Liver (tissue), 9 donors: Measurements from ENCODE around the gene TMEM270. TPM values are rescaled to one million over a fixed set of nuclear protein-coding genes. Genes with fewer than 3 reads are reported as not detected.

Experiments
- DNase-seq: peaks from one replicate; pipeline ENCODE4 v3.0.0-alpha.2; 2017; ENCODE audit warnings: low spot score
- H3K27ac ChIP-seq, 2 donors: one replicate each; pipeline ENCODE4 v1.7.0; 2013; ENCODE audit warnings: inconsistent platforms in 2 of 2, low read length in 2 of 2, control low read depth in 1 of 2, low read depth in 1 of 2, mild to moderate bottlenecking in 1 of 2
- H3K27me3 ChIP-seq, 4 donors: one replicate each; pipeline versions ENCODE4 v1.6.1 to v1.7.0; 2013; ENCODE audit warnings: low read length in 3 of 4, inconsistent platforms in 1 of 4, mild to moderate bottlenecking in 1 of 4, moderate library complexity in 1 of 4; ENCODE audit not compliant: control insufficient read depth in 4 of 4, insufficient read depth in 4 of 4
- H3K36me3 ChIP-seq, 4 donors: one replicate each; pipeline versions ENCODE4 v1.6.1 to v1.7.0; 2013; ENCODE audit warnings: low read length in 3 of 4, mild to moderate bottlenecking in 3 of 4, low read depth in 1 of 4, moderate library complexity in 1 of 4; ENCODE audit not compliant: control insufficient read depth in 4 of 4, insufficient read depth in 3 of 4
- H3K4me1 ChIP-seq, 4 donors: one replicate each; pipeline versions ENCODE4 v1.6.1 to v1.7.0; 2013; ENCODE audit warnings: low read length in 3 of 4, mild to moderate bottlenecking in 3 of 4, moderate library complexity in 1 of 4; ENCODE audit not compliant: control insufficient read depth in 4 of 4, insufficient read depth in 4 of 4
- H3K4me3 ChIP-seq, 3 donors: one replicate each; pipeline versions ENCODE4 v1.6.1 to v1.7.0; 2013; ENCODE audit warnings: low read length in 3 of 3, control low read depth in 1 of 3, low read depth in 1 of 3, mild to moderate bottlenecking in 1 of 3
- H3K9ac ChIP-seq, 2 donors: one replicate each; pipeline ENCODE4 v1.7.0; 2013; ENCODE audit warnings: low read length in 2 of 2, mild to moderate bottlenecking in 2 of 2, moderate library complexity in 2 of 2, control low read depth in 1 of 2, low read depth in 1 of 2
- H3K9me3 ChIP-seq, 4 donors: one replicate each; pipeline versions ENCODE4 v1.6.1 to v1.7.0; 2013; ENCODE audit warnings: low read length in 3 of 4; ENCODE audit not compliant: control insufficient read depth in 4 of 4
- EGR1 ChIP-seq, 2 donors: IDR thresholded peaks; 2 replicates each; pipeline ENCODE4 v1.6.1; 2016 to 2018; ENCODE audit warnings: antibody characterized with exemption in 2 of 2, low read depth in 2 of 2
- FOXA1 ChIP-seq: IDR thresholded peaks from 2 replicates; pipeline ENCODE4 v1.6.1; 2016; ENCODE audit warnings: antibody characterized with exemption
- FOXA2 ChIP-seq: IDR thresholded peaks from 2 replicates; pipeline ENCODE4 v1.6.1; 2016; ENCODE audit warnings: antibody characterized with exemption
- HNF4A ChIP-seq, 2 donors: conservative IDR thresholded peaks; 2 replicates each; pipeline ENCODE4 v1.6.1; 2016; ENCODE audit warnings: antibody characterized with exemption in 2 of 2, mild to moderate bottlenecking in 2 of 2
- JUND ChIP-seq, 2 donors: IDR thresholded peaks; 2 replicates each; pipeline ENCODE4 v1.6.1; 2016; ENCODE audit warnings: antibody characterized with exemption in 2 of 2
- MAX ChIP-seq: IDR thresholded peaks from 2 replicates; pipeline ENCODE4 v1.6.1; 2016; ENCODE audit warnings: antibody characterized with exemption
- NR2F2 ChIP-seq: IDR thresholded peaks from 2 replicates; pipeline ENCODE4 v1.6.1; 2016; ENCODE audit warnings: antibody characterized with exemption
- RAD21 ChIP-seq, 2 donors: IDR thresholded peaks; 2 replicates each; pipeline ENCODE4 v1.6.1; 2016; ENCODE audit warnings: antibody characterized with exemption in 2 of 2, mild to moderate bottlenecking in 2 of 2
- RXRA ChIP-seq, 2 donors: IDR thresholded peaks; 2 replicates each; pipeline ENCODE4 v1.6.1; 2017 to 2018; ENCODE audit warnings: antibody characterized with exemption in 2 of 2, mild to moderate bottlenecking in 1 of 2
- SP1 ChIP-seq: IDR thresholded peaks from 2 replicates; pipeline ENCODE4 v1.6.1; 2018; ENCODE audit warnings: antibody characterized with exemption, mild to moderate bottlenecking
- TAF1 ChIP-seq: conservative IDR thresholded peaks from 2 replicates; pipeline ENCODE4 v1.6.1; 2016; ENCODE audit warnings: antibody characterized with exemption, mild to moderate bottlenecking
- YY1 ChIP-seq: IDR thresholded peaks from 2 replicates; pipeline ENCODE4 v1.6.1; 2016; ENCODE audit warnings: antibody characterized with exemption, mild to moderate bottlenecking
- ZBTB33 ChIP-seq: IDR thresholded peaks from 2 replicates; pipeline ENCODE4 v1.6.1; 2016; ENCODE audit warnings: antibody characterized with exemption
- WGBS: extraction: QIAGEN DNeasy Blood & Tissue Kit; methylation state at CpG from one replicate; pipeline ENCODE4 v1.1.7; 2013; 5-methylcytosine and 5-hydroxymethylcytosine counted together
- polyA plus RNA-seq, 2 donors: library from polyadenylated mRNA; stranded (reverse) in 1 of 2; unstranded in 1 of 2; fragments of 200-250 nt in 1 of 2; fragments of >200 nt in 1 of 2; fragmentation: Nextera tagmentation in 1 of 2; extraction: Ambion mirVana in 1 of 2; gene quantifications; one replicate each; pipeline versions ENCODE4 v1.2.1 to v1.2.3, GENCODE V29; 2013 to 2015
- total RNA-seq, 2 donors: library from RNA; depleted of rRNA; stranded (reverse); fragments of >200 nt; gene quantifications; one replicate each; pipeline ENCODE4 v1.2.3, GENCODE V29; 2014
- TF ChIP-seq, protein P1 (sequence below): IDR thresholded peaks from 2 replicates; pipeline ENCODE4 v1.6.1; 2016; ENCODE audit warnings: antibody characterized with exemption, mild to moderate bottlenecking
- TF ChIP-seq, protein P2 (sequence below): fragments of 150-350 bp; IDR thresholded peaks from 2 replicates; pipeline ENCODE4 v1.5.1; 2017; ENCODE audit warnings: improper control_type of control experiment, low read depth, low read length; ENCODE audit not compliant: missing input control
- donor health status: healthy.
- donor health status: healthy.
- donor health status: healthy.
- donor health status: healthy.
- donor health status: healthy.

Gene TMEM270
- total and polyA plus RNA-seq, 4 donors: 0.09 TPM; not detected in 3

DNA sequence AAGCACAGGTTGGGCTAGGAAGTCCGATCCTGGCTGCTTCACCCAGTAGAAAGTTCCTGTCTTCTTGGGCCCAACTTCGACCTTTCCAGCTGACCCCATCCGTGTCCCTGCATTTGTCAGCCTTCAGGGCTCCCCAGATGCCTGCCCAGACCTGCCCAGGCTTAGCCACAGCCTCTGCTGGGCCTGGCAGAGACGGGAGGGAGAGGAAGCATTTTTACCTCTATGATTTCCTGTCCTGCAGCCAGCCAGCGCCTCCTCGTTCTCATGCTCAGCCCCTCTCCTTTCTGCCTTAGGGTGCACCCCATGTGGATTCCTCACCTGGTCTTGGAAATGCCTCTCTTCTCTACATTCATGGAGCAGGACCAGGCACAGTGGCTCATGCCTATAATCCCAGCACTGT lies 22.3 kb upstream of the TMEM270 start:
- no peak for DNase-seq
- WGBS: 80% methylated on average over 6 of the region's 6 CpGs
- TF ChIP-seq FOXA2 (no peak), MAX (no peak), FOXA1 (no peak), YY1 (no peak), NR2F2 (no peak), RXRA (IDR thresholded peaks at IDR 0.05) (no peak)
- Histone ChIP-seq H3K27ac (no peak overlapping the region), H3K4me1 (peaks cover 0 to 8% (median 4%) of the 10 kb centered on the region in 4 donors), H3K36me3 (no peaks in the 10 kb centered on the region), H3K9ac (no peak overlapping the region), H3K27me3 (no peaks in the 10 kb centered on the region), H3K4me3 (no peak overlapping the region), H3K9me3 (no peaks in the 10 kb centered on the region)

DNA sequence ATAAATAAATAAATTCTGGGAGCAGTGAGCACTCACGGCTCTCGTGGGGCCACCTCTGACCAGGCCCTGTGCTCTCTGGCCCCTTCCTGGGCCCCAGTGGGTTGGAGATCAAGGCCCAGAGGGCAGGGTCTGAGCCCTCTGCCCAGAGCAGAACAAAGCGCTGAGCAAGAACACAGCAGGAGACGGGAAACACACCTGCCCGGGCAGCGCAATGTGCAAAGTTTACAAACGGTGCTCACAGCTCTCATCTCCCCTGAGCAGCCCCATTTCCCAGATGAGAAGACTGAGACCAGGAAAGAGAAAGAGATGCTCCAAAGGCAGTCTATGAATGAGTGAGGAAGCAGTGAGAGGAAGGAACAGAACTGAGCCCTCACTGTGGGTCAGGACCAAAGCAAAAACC lies 21.7 kb upstream of the TMEM270 start:
- 91% methylated on average over 7 of the region's 7 CpGs for WGBS
- H3K4me3 ChIP-seq: no peak overlapping the region
- no peak overlapping the region for H3K27ac ChIP-seq
- H3K4me1 ChIP-seq: peaks cover 0 to 8% (median 4%) of the 10 kb centered on the region in 4 donors
- DNase-seq: no peak
- no peaks in the 10 kb centered on the region for H3K36me3 ChIP-seq
- no peaks in the 10 kb centered on the region for H3K9me3 ChIP-seq
- no peaks in the 10 kb centered on the region for H3K27me3 ChIP-seq
- no peak overlapping the region for H3K9ac ChIP-seq
- TF ChIP-seq, protein P1, sequence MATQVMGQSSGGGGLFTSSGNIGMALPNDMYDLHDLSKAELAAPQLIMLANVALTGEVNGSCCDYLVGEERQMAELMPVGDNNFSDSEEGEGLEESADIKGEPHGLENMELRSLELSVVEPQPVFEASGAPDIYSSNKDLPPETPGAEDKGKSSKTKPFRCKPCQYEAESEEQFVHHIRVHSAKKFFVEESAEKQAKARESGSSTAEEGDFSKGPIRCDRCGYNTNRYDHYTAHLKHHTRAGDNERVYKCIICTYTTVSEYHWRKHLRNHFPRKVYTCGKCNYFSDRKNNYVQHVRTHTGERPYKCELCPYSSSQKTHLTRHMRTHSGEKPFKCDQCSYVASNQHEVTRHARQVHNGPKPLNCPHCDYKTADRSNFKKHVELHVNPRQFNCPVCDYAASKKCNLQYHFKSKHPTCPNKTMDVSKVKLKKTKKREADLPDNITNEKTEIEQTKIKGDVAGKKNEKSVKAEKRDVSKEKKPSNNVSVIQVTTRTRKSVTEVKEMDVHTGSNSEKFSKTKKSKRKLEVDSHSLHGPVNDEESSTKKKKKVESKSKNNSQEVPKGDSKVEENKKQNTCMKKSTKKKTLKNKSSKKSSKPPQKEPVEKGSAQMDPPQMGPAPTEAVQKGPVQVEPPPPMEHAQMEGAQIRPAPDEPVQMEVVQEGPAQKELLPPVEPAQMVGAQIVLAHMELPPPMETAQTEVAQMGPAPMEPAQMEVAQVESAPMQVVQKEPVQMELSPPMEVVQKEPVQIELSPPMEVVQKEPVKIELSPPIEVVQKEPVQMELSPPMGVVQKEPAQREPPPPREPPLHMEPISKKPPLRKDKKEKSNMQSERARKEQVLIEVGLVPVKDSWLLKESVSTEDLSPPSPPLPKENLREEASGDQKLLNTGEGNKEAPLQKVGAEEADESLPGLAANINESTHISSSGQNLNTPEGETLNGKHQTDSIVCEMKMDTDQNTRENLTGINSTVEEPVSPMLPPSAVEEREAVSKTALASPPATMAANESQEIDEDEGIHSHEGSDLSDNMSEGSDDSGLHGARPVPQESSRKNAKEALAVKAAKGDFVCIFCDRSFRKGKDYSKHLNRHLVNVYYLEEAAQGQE: no peak
- TF ChIP-seq HNF4A (conservative IDR thresholded peaks at IDR 0.05): no peak
- no peak for TF ChIP-seq YY1
- no peak for TF ChIP-seq RXRA (IDR thresholded peaks at IDR 0.05)
- no peak for TF ChIP-seq NR2F2
- no peak for TF ChIP-seq TAF1

DNA sequence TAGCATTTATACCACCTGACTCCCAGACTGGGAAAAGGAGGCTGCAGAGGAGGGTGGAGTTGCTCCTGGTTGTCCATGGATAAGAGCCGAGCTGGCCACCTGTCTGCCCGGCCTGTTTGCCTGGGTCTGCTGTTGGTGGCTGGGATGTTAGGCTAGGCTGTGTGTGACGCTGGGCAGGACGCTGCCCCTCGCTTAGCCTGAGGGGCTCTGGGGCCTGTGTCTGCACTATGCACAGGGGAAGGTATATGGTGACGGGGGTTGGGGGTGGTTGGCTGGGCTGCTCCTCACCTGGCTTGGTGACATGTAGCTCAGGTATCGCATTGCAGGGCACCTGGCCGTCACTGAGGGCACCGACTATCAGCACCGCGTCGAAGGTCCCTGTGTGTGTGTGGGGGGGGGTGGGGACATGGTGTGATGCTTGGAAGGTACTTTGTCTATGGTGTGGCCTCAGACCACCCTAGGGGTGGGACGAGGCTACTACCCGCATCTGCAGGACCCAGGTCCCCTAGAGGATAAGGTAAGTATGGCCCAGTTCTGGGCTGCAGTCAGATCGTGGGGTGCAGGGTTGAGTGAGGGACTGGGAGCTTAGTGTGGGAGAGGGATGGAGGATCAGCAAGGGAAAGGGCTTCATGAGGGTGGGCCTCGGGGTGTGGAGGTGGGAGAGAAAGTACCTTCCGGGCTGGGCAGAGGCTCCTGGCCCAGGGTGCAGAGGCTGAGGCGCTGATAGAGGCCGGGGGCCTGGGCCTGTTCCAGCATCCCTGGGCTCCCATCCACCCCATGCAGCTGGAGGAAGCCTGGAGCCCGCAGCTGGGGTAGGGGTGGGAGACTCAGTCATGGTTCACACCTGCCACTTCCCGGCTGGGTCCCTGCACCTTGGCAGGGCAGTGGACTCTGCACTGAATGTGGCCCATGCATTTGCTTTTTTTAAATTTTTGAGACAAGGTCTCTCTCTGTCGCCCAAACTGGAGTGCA lies 20.9 kb upstream of the TMEM270 start:
- H3K27ac ChIP-seq: no peak overlapping the region
- TF ChIP-seq, protein P1: no peak
- TF ChIP-seq, protein P2, sequence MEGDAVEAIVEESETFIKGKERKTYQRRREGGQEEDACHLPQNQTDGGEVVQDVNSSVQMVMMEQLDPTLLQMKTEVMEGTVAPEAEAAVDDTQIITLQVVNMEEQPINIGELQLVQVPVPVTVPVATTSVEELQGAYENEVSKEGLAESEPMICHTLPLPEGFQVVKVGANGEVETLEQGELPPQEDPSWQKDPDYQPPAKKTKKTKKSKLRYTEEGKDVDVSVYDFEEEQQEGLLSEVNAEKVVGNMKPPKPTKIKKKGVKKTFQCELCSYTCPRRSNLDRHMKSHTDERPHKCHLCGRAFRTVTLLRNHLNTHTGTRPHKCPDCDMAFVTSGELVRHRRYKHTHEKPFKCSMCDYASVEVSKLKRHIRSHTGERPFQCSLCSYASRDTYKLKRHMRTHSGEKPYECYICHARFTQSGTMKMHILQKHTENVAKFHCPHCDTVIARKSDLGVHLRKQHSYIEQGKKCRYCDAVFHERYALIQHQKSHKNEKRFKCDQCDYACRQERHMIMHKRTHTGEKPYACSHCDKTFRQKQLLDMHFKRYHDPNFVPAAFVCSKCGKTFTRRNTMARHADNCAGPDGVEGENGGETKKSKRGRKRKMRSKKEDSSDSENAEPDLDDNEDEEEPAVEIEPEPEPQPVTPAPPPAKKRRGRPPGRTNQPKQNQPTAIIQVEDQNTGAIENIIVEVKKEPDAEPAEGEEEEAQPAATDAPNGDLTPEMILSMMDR: no peak
- TF ChIP-seq RAD21 (IDR thresholded peaks at IDR 0.05): no peak
- no peak for TF ChIP-seq EGR1 (IDR thresholded peaks at IDR 0.05; ENCODE audit: low read depth in 2 of 2)
- no peak for TF ChIP-seq ZBTB33
- no peak for TF ChIP-seq JUND (IDR thresholded peaks at IDR 0.05)
- TF ChIP-seq SP1: no peak
- TF ChIP-seq HNF4A (conservative IDR thresholded peaks at IDR 0.05): no peak

More for the DNA sequence above, 20.9 kb upstream of the TMEM270 start:
- 94% methylated on average over 22 of the region's 22 CpGs for WGBS
- Histone ChIP-seq H3K36me3 (no peaks in the 10 kb centered on the region), H3K4me1 (peaks cover 0 to 8% (median 4%) of the 10 kb centered on the region in 4 donors), H3K9ac (no peak overlapping the region), H3K9me3 (no peaks in the 10 kb centered on the region), H3K27me3 (no peaks in the 10 kb centered on the region), H3K4me3 (no peak overlapping the region)
- DNase-seq: no peak
